WI38 (cell line): ENCODE results near the gene NEK1.

Source experiments
- H3K4me3 ChIP-seq: 2 replicates; pipeline ENCODE4 v1.5.1; 2011; ENCODE audit warnings: low read depth, mild to moderate bottlenecking, control low read depth, low read length
- TF ChIP-seq, protein P1 (sequence below): IDR thresholded peaks from 2 replicates; pipeline ENCODE4 v1.5.1; 2012; ENCODE audit warnings: low read depth, mild to moderate bottlenecking, control low read depth, low read length

Gene NEK1

DNA sequence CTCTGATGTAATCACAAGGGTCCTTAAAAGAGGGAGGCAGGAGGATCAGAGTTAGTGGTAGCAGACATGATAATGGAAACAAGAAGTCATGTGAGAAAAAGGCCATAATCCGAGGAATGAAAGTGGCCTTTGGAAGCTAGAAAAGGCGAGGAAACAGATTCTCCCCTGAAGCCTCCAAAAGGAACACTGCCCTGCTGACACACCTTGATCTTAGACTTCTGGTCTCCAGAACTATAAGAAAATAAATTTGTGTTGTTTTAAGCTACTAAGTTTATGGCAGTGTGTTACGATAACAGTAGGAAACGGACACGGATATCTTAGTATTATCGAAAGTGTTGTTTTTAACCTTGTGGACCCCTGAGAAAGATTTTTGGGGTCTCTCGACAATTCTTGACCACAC lies 32.4 kb upstream of the NEK1 start:
- TF ChIP-seq, protein P1, sequence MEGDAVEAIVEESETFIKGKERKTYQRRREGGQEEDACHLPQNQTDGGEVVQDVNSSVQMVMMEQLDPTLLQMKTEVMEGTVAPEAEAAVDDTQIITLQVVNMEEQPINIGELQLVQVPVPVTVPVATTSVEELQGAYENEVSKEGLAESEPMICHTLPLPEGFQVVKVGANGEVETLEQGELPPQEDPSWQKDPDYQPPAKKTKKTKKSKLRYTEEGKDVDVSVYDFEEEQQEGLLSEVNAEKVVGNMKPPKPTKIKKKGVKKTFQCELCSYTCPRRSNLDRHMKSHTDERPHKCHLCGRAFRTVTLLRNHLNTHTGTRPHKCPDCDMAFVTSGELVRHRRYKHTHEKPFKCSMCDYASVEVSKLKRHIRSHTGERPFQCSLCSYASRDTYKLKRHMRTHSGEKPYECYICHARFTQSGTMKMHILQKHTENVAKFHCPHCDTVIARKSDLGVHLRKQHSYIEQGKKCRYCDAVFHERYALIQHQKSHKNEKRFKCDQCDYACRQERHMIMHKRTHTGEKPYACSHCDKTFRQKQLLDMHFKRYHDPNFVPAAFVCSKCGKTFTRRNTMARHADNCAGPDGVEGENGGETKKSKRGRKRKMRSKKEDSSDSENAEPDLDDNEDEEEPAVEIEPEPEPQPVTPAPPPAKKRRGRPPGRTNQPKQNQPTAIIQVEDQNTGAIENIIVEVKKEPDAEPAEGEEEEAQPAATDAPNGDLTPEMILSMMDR: no peak
- H3K4me3 ChIP-seq: no peak overlapping the region

DNA sequence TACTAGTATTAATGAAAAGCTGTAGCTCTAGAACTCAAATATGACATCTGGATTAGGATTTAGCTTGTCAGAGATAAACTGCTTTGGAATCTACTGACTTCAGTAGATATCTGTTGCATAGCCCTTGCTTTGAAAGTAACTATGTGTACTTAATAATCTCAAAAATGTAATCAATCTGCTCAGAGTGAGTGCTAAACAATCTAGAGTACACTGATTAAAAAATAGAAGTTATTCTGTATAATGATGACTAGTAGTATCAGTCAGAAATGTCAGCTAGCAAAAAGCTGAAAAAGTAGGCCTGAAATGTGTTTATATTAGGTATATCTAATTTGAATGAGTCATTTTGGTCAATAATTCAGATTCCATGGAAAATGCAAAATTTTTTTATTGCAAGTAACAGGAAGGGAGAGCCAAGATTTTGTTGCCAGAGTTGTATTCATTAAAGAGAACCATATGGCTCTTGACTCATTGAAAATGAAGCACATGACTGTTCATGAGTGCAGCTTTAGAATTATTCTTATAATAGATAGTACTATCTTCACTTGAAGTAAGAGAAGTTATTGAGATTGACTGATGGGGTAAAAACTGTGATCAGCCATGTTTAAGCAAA lies 28.0 kb upstream of the NEK1 start:
- H3K4me3 ChIP-seq: no peak overlapping the region
- TF ChIP-seq, protein P1: no peak

DNA sequence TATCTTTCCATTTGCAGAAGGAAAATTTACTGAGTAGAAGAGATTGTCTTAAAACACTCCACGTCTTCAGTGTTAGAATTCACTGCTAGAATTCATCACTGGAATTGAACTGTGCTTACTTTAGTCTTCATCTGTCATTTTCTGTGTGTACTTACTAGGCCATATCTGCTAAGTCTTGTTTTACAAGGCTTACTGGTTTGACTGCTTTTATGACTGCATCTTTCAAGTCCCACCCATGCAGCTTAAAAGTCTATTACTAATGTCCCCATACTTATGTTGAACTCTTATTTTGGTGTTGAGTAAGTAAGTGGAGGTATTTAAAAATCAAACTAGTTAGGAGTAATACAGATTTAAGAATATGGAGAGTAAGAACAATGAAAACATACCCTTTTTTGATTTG lies 22.6 kb upstream of the NEK1 start:
- TF ChIP-seq, protein P1: no peak
- H3K4me3 ChIP-seq: no peak overlapping the region

DNA sequence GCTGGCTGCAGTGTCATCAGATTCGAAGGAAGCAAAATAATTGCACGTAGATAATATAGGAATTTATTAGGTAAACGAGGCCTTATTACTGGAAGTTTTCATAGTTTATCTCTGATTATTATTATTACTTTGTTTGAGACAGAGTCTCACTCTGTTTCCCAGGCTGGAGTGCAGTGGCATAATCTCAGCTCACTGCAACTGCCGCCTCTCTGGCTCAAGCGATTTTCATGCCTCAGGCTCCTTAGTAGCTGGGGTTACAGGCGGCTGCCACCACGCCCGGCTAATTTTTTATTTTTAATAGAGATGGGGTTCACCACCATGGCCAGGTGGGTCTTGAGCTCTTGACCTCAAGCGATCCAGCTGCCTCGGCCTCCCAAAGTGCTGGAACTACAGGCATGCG lies 20.5 kb upstream of the NEK1 start:
- TF ChIP-seq, protein P1: no peak
- H3K4me3 ChIP-seq: no peak overlapping the region

DNA sequence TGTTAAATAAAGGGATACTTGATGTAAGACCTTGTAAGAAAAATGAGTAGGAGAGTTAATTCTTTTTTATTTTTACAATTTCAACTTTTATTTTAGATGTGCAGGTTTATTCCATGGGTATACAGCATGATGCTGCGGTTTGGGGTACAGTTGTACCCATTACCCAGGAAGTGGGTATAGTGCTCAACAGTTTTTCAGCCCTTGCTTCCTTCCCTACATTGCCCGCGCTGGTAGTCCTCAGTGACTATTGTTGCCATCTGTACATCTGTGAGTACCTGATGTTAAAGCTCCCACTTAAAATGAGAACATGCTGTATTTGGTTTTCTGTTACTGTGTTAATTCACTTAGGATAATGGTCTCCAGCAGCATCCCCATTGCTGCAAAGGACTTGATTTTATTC lies 17.7 kb upstream of the NEK1 start:
- TF ChIP-seq, protein P1: no peak
- no peak overlapping the region for H3K4me3 ChIP-seq

DNA sequence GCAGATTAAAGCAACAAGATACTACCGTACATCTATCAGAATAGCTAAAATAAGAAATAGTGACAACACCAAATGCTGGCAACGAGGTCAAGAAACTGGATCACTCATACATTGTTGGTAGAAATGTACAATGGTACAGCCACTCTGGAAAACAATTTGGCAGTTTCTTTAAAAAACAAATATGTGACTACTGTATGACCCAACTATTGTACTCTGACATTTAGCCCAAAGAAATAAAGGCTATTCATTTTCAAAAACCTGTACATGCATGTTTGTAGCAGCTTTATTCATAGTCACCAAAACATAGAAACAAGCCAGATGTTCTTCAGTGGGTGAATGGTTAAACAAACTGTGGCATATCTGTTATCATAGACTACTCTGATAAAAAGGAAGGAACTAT lies 16.2 kb upstream of the NEK1 start:
- H3K4me3 ChIP-seq: no peak overlapping the region
- TF ChIP-seq, protein P1: no peak

DNA sequence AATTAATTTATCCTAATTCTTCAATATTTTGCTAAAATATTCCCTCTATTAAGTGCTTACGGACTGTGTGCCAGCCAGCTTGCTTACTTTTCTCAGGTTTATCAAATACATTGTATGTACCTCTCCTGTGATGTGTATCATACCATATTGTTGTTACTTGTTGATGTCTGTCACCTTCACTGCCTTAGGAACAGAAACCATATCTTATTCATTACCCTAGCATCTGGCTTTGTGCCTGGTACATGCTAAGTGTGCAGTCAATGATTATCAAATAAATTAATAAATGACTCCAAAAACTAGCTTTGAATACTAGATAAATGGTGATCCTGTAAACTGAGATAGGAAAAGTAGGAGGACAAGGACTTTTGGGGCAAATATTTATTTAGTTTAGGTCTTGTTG lies 14.9 kb upstream of the NEK1 start:
- TF ChIP-seq, protein P1: no peak
- no peak overlapping the region for H3K4me3 ChIP-seq
